GM19463 (cell line): ENCODE results near the gene PYCARD.
A peak's percentile ranks its signal among the peaks of the same experiment; 100 is the strongest.
"Not testable (repeated sequence)": the region's sequence is repeated elsewhere in the genome, so short reads cannot be mapped to it uniquely, and the experiment has no call there.

Experiments used
- ATAC-seq: cut with Tn5 transposase; IDR thresholded peaks from one replicate; pipeline ENCODE4 v1.9.1; 2021; ENCODE audit warnings: mild to moderate bottlenecking, moderate library complexity; ENCODE audit not compliant: unreplicated experiment

Gene PYCARD

GRCh38 chr16:31215287-31216162, 13.0 kb upstream of the PYCARD start:
- ATAC-seq = no peak

- ATAC-seq = no peak
Measured at GRCh38 chr16:31214708-31215286, 12.2 kb upstream of the PYCARD start.

- ATAC-seq = no peak
Measured at GRCh38 chr16:31213877-31214707, 11.5 kb upstream of the PYCARD start, which contains the start of gene TRIM72. Gene TRIM72, plus strand, starts transcription at chr16:31214119. Its CDS starts 620 bp downstream, at chr16:31214739.

- no peak for ATAC-seq
Measured at GRCh38 chr16:31213342-31213741, 10.8 kb upstream of the PYCARD start.

GRCh38 chr16:31206776-31207175, 4.2 kb upstream of the PYCARD start:
- ATAC-seq = no peak

GRCh38 chr16:31204871-31205666, 2.5 kb upstream of the PYCARD start:
- no peak for ATAC-seq

- ATAC-seq = peak; percentile 66
Measured at GRCh38 chr16:31201582-31202413, 762 bp downstream of the PYCARD start.

- ATAC-seq = no peak
Measured at GRCh38 chr16:31200821-31201568, 1.6 kb downstream of the PYCARD start.

GRCh38 chr16:31200111-31200510, 2.4 kb downstream of the PYCARD start:
- not testable (repeated sequence) for ATAC-seq

GRCh38 chr16:31199430-31200041, 3.0 kb downstream of the PYCARD start:
- no peak for ATAC-seq

- ATAC-seq = no peak
Measured at GRCh38 chr16:31198207-31198882, 4.2 kb downstream of the PYCARD start.

- no peak for ATAC-seq
Measured at GRCh38 chr16:31196324-31197088, 6.1 kb downstream of the PYCARD start.

GRCh38 chr16:31195861-31196260, 6.7 kb downstream of the PYCARD start:
- not testable (repeated sequence) for ATAC-seq

GRCh38 chr16:31194898-31195297, 7.7 kb downstream of the PYCARD start:
- no peak for ATAC-seq

GRCh38 chr16:31193874-31194273, 8.7 kb downstream of the PYCARD start:
- no peak for ATAC-seq

GRCh38 chr16:31192856-31193642, 9.5 kb downstream of the PYCARD start:
- no peak for ATAC-seq
